GM12801 (cell line): ENCODE results near the gene ASS1.

Experiments used
- CTCF ChIP-seq: IDR thresholded peaks from one replicate; pipeline ENCODE4 v1.5.1; 2011; ENCODE audit warnings: control low read depth; ENCODE audit not compliant: insufficient read length; ENCODE audit errors: extremely low read depth

Gene ASS1

GRCh38 chr9:130411566-130411915 lies 33.2 kb upstream of the ASS1 start:
- no peak for TF ChIP-seq CTCF

- TF ChIP-seq CTCF = no peak
Observed at GRCh38 chr9:130414081-130414731, 30.6 kb upstream of the ASS1 start.

- no peak for TF ChIP-seq CTCF
Observed at GRCh38 chr9:130414910-130415746, 29.6 kb upstream of the ASS1 start.

GRCh38 chr9:130417602-130418001 lies 27.2 kb upstream of the ASS1 start:
- no peak for TF ChIP-seq CTCF

- no peak for TF ChIP-seq CTCF
Observed at GRCh38 chr9:130418776-130419175, 26.0 kb upstream of the ASS1 start.

- TF ChIP-seq CTCF = no peak
Observed at GRCh38 chr9:130419521-130420035, 25.2 kb upstream of the ASS1 start.

GRCh38 chr9:130421154-130421801 lies 23.5 kb upstream of the ASS1 start:
- TF ChIP-seq CTCF = no peak
